ENCODE results near the gene QPRT. TPM values are rescaled to one million over a fixed set of nuclear protein-coding genes. Genes with fewer than 3 reads are reported as not detected.
A peak's percentile ranks its signal among the peaks of the same experiment; 100 is the strongest.
"Not testable (repeated sequence)": the region's sequence is repeated elsewhere in the genome, so short reads cannot be mapped to it uniquely, and the experiment has no call there.

Gene QPRT
- total RNA-seq, 1 donor from 2014 or later, result 20.8 TPM

- H3K9me3 ChIP-seq (replicated peaks), result no peaks in the 10 kb centered on the region
- no peak for DNase-seq
- peak; percentile 68 for TF ChIP-seq CTCF (IDR thresholded peaks at IDR 0.05; ENCODE audit: borderline replicate concordance)
- H3K4me1 ChIP-seq, result no peaks in the 10 kb centered on the region
- peaks cover 22% of the 10 kb centered on the region for H3K27me3 ChIP-seq (ENCODE audit: low read depth)
- H3K27ac ChIP-seq (replicated peaks), result no peak overlapping the region
- intact Hi-C loops (cut with micrococcal nuclease), result no loop called here
- H3K36me3 ChIP-seq, result no peaks in the 10 kb centered on the region
- no peak overlapping the region for H3K4me3 ChIP-seq
These were observed 50.1 kb downstream of the QPRT start for GRCh38 chr16:29729116-29729521.

GRCh38 chr16:29730649-29731048 is 51.7 kb downstream of the QPRT start:
- Histone ChIP-seq H3K27me3 (ENCODE audit: low read depth) (peaks cover 37% of the 10 kb centered on the region), H3K36me3 (no peaks in the 10 kb centered on the region), H3K4me3 (no peak overlapping the region), H3K4me1 (no peaks in the 10 kb centered on the region), H3K27ac (replicated peaks) (no peak overlapping the region), H3K9me3 (replicated peaks) (no peaks in the 10 kb centered on the region)
- TF ChIP-seq CTCF (IDR thresholded peaks at IDR 0.05; ENCODE audit: borderline replicate concordance), result no peak
- intact Hi-C loops (cut with micrococcal nuclease), result no loop called here
- DNase-seq, result no peak

GRCh38 chr16:29731768-29732601 is 53.0 kb downstream of the QPRT start:
- H3K9me3 ChIP-seq (replicated peaks); H3K27ac ChIP-seq (replicated peaks); H3K4me1 ChIP-seq; H3K4me3 ChIP-seq; intact Hi-C loops (cut with micrococcal nuclease); DNase-seq; H3K36me3 ChIP-seq: not testable (repeated sequence)
- H3K27me3 ChIP-seq (ENCODE audit: low read depth), result peaks cover 49% of the 10 kb centered on the region

- Histone ChIP-seq H3K4me3 (no peak overlapping the region), H3K4me1 (no peaks in the 10 kb centered on the region), H3K9me3 (replicated peaks) (peaks cover 7% of the 10 kb centered on the region), H3K36me3 (no peaks in the 10 kb centered on the region), H3K27ac (replicated peaks) (no peak overlapping the region), H3K27me3 (ENCODE audit: low read depth) (peaks cover 46% of the 10 kb centered on the region)
- no peak for TF ChIP-seq CTCF (IDR thresholded peaks at IDR 0.05; ENCODE audit: borderline replicate concordance)
- intact Hi-C loops (cut with micrococcal nuclease), result no loop called here
- DNase-seq, result no peak
These were observed 55.8 kb downstream of the QPRT start for GRCh38 chr16:29734786-29735185.

- H3K27ac ChIP-seq (replicated peaks), result no peak overlapping the region
- no peak for TF ChIP-seq CTCF (IDR thresholded peaks at IDR 0.05; ENCODE audit: borderline replicate concordance)
- peaks cover 7% of the 10 kb centered on the region for H3K9me3 ChIP-seq (replicated peaks)
- peaks cover 52% of the 10 kb centered on the region for H3K27me3 ChIP-seq (ENCODE audit: low read depth)
- H3K4me3 ChIP-seq, result no peak overlapping the region
- DNase-seq, result no peak
- no peaks in the 10 kb centered on the region for H3K36me3 ChIP-seq
- H3K4me1 ChIP-seq, result no peaks in the 10 kb centered on the region
- intact Hi-C loops (cut with micrococcal nuclease), result no loop called here
These were observed 57.1 kb downstream of the QPRT start for GRCh38 chr16:29736112-29736511.

- Histone ChIP-seq H3K27me3 (ENCODE audit: low read depth) (peaks cover 54% of the 10 kb centered on the region), H3K4me1 (no peaks in the 10 kb centered on the region), H3K9me3 (replicated peaks) (peaks cover 7% of the 10 kb centered on the region), H3K4me3 (no peak overlapping the region), H3K36me3 (no peaks in the 10 kb centered on the region), H3K27ac (replicated peaks) (no peak overlapping the region)
- no peak for DNase-seq
- no peak for TF ChIP-seq CTCF (IDR thresholded peaks at IDR 0.05; ENCODE audit: borderline replicate concordance)
- intact Hi-C loops (cut with micrococcal nuclease), result no loop called here
These were observed 57.8 kb downstream of the QPRT start for GRCh38 chr16:29736764-29737163.

Measured in left ventricle myocardium inferior (tissue), 1 donor.